HepG2 (cell line): ENCODE results near the gene HINFP. TPM values are rescaled to one million over a fixed set of nuclear protein-coding genes. Genes with fewer than 3 reads are reported as not detected.

Experiments used
- ATAC-seq: fragments of 200-7000 bp; cut with Tn5 transposase; 3 replicates; pipeline ENCODE4 v1.9.1; 2020; ENCODE audit warnings: mild to moderate bottlenecking, moderate library complexity
- BruUV-seq: library from RNA; stranded (reverse); fragments of 400-500 nt; replicated peaks from 2 replicates; lab custom pipeline; 2021; lab: Mats Ljungman, UMichigan
- CTCF ChIA-PET: fragments of 300-600 bp; formaldehyde crosslinking; extraction: SDS; loops from one replicate; lab custom pipeline; 2021; ENCODE audit warnings: low total read pairs, inconsistent platforms, low intra/inter-chr PET ratio; lab: Yijun Ruan, JAX
- POLR2A ChIA-PET: fragments of 350-600 bp; sonication (Branson Sonifier 250); formaldehyde crosslinking; loops from one replicate; lab custom pipeline; 2020; ENCODE audit warnings: antibody characterized with exemption, inconsistent platforms; lab: Yijun Ruan, JAX
- DNase-seq: peaks from one replicate; pipeline ENCODE4 v3.0.0-alpha.2; 2015; ENCODE audit warnings: low spot score
- FAIRE-seq: peaks from 3 replicates; lab custom pipeline; 2011; peaks lifted over from hg19 to GRCh38; lab: Jason Lieb, UNC
- H2AFZ ChIP-seq: one replicate; pipeline ENCODE4 v1.6.1; 2011; ENCODE audit warnings: low read length, inconsistent platforms
- H3K27ac ChIP-seq: fragments of 300-600 bp; 3 replicates; pipeline ENCODE4 v1.8.0; 2011; ENCODE audit warnings: mixed run types, mild to moderate bottlenecking, mixed read lengths, low read length, inconsistent platforms; ENCODE audit not compliant: insufficient read depth; ENCODE audit errors: extremely low read length
- H3K27me3 ChIP-seq, 2 experiments: fragments of 200-600 bp in 1 of 2; 2 replicates in 1 of 2; 3 replicates in 1 of 2; pipeline versions ENCODE4 v1.6.0 to v1.8.0; 2011; ENCODE audit warnings: low read length in 2 of 2, mild to moderate bottlenecking in 2 of 2, moderate library complexity in 2 of 2, inconsistent platforms in 1 of 2; ENCODE audit not compliant: insufficient read depth in 2 of 2, control insufficient read depth in 1 of 2
- H3K36me3 ChIP-seq, 2 experiments: fragments of 200-600 bp in 1 of 2; replicated peaks in 1 of 2; 2 replicates in 1 of 2; 3 replicates in 1 of 2; pipeline versions ENCODE4 v1.5.1 to v1.8.0; 2011; ENCODE audit warnings: low read length in 2 of 2, inconsistent platforms in 1 of 2; ENCODE audit not compliant: insufficient read depth in 2 of 2, control insufficient read depth in 1 of 2
- H3K4me1 ChIP-seq: 2 replicates; pipeline ENCODE4 v1.5.1; 2012; ENCODE audit warnings: low read length, inconsistent platforms; ENCODE audit not compliant: insufficient read depth
- H3K4me2 ChIP-seq: 2 replicates; pipeline ENCODE4 v1.6.0; 2011; ENCODE audit warnings: low read depth, low read length, inconsistent platforms
- H3K4me3 ChIP-seq, 3 experiments: fragments of 200-600 bp in 1 of 3; sonication (generic), shearing (Covaris generic) in 1 of 3; replicated peaks in 1 of 3; 2 replicates each; pipeline ENCODE4 v1.5.1; 2011 to 2016; ENCODE audit warnings: low read length in 3 of 3, inconsistent platforms in 2 of 3, low read depth in 2 of 3, mild to moderate bottlenecking in 2 of 3, control low read depth in 1 of 3, mixed read lengths in 1 of 3; ENCODE audit not compliant: insufficient read depth in 1 of 3
- H3K79me2 ChIP-seq: one replicate; pipeline ENCODE4 v1.6.1; 2011; ENCODE audit warnings: low read length, inconsistent platforms; ENCODE audit not compliant: insufficient read depth
- H3K9ac ChIP-seq: 2 replicates; pipeline ENCODE4 v1.6.0; 2011; ENCODE audit warnings: mild to moderate bottlenecking, low read depth, low read length, inconsistent platforms; ENCODE audit not compliant: insufficient read depth
- H3K9me3 ChIP-seq: 2 replicates; pipeline ENCODE4 v1.5.1; 2012; ENCODE audit warnings: mild to moderate bottlenecking, low read length
- H4K20me1 ChIP-seq: 2 replicates; pipeline ENCODE4 v1.6.0; 2011; ENCODE audit warnings: inconsistent platforms, mild to moderate bottlenecking, low read length, moderate library complexity; ENCODE audit not compliant: insufficient read depth
- CENPT ChIP-seq: sonication (generic); formaldehyde crosslinking; IDR thresholded peaks from 2 replicates; pipeline ENCODE4 v1.8.0; 2022; ENCODE audit warnings: low read depth, mild to moderate bottlenecking, moderate library complexity, missing genetic modification reagents
- NCOA1 ChIP-seq: sonication (generic); formaldehyde crosslinking; IDR thresholded peaks from 2 replicates; pipeline ENCODE4 v1.9.0; 2021; ENCODE audit warnings: missing genetic modification reagents
- XRCC5 ChIP-seq: fragments of 200-400 bp; formaldehyde crosslinking; optimal IDR thresholded peaks from 2 replicates; pipeline ENCODE3; 2017; ENCODE audit warnings: mild to moderate bottlenecking, low read length
- ZIK1 ChIP-seq: sonication (generic); formaldehyde crosslinking; IDR thresholded peaks from 2 replicates; pipeline ENCODE4 v1.5.0; 2020; ENCODE audit warnings: mild to moderate bottlenecking, low read depth, missing genetic modification reagents, borderline replicate concordance
- ZNF501 ChIP-seq: sonication (generic); formaldehyde crosslinking; IDR thresholded peaks from 2 replicates; pipeline ENCODE4 v1.5.1; 2020; ENCODE audit warnings: mild to moderate bottlenecking, moderate library complexity, missing genetic modification reagents
- ZNF564 ChIP-seq: sonication (generic); formaldehyde crosslinking; IDR thresholded peaks from 2 replicates; pipeline ENCODE4 v1.8.1; 2023; ENCODE audit warnings: mild to moderate bottlenecking, missing genetic modification reagents
- ZNF83 ChIP-seq: sonication (generic); formaldehyde crosslinking; IDR thresholded peaks from 2 replicates; pipeline ENCODE4 v1.4.0; 2020; ENCODE audit warnings: missing genetic modification reagents, mild to moderate bottlenecking, borderline replicate concordance
- ZSCAN21 ChIP-seq: sonication (generic); formaldehyde crosslinking; IDR thresholded peaks from 2 replicates; pipeline ENCODE4 v1.8.0; 2022; ENCODE audit warnings: mild to moderate bottlenecking, missing genetic modification reagents, moderate library complexity, borderline replicate concordance
- ZSCAN22 ChIP-seq: sonication (generic); formaldehyde crosslinking; IDR thresholded peaks from 2 replicates; pipeline ENCODE4 v1.4.0; 2020; ENCODE audit warnings: mild to moderate bottlenecking, missing genetic modification reagents
- WGBS: methylation state at CpG from one replicate; pipeline ENCODE4 v1.1.6; 2017; ENCODE audit warnings: low lambda C conversion rate; 5-methylcytosine and 5-hydroxymethylcytosine counted together
- in situ Hi-C: cut with HindIII; loops from 2 replicates; pipeline ENCODE4 v1.10.0; 2017; ENCODE audit warnings: low pct_unique_long_range_greater_than_20kb; ENCODE audit not compliant: extremely low pct_ligation_motif_present
- intact Hi-C: fragments of 100-400 bp; cut with micrococcal nuclease; formaldehyde crosslinking; loops from one replicate; pipeline ENCODE4 v1.10.0; 2022; ENCODE audit not compliant: unreplicated experiment
- polyA plus RNA-seq, 8 experiments: library from polyadenylated mRNA; depleted of rRNA in 3 of 8; stranded (reverse) in 7 of 8; unstranded in 1 of 8; fragments of >200 nt; fragmentation: Illumina TruSeq in 4 of 8; extraction: Trizol in 4 of 8; gene quantifications; 2 replicates each; pipeline versions ENCODE4 v1.2.1 to v1.2.3, GENCODE V29; 2011 to 2016; ENCODE audit warnings: low read depth in 4 of 8, missing spikeins in 1 of 8, mixed read lengths in 1 of 8; ENCODE audit not compliant: insufficient read depth in 1 of 8
- total RNA-seq, 5 experiments: library from RNA; depleted of rRNA; stranded (reverse); fragments of >200 nt; fragmentation: Illumina TruSeq; extraction: Trizol; gene quantifications; 2 replicates each; pipeline ENCODE4 v1.2.3, GENCODE V29; 2016; ENCODE audit warnings: low read depth in 1 of 5
- TF ChIP-seq, protein P1 (sequence below): sonication (generic); formaldehyde crosslinking; IDR thresholded peaks from 2 replicates; pipeline ENCODE4 v1.5.1; 2020; ENCODE audit warnings: mild to moderate bottlenecking, missing genetic modification reagents, borderline replicate concordance
- TF ChIP-seq, protein P2 (sequence below), 2 experiments: fragments of 450-650 bp in 1 of 2; sonication (generic) in 1 of 2; formaldehyde crosslinking; IDR thresholded peaks; 2 replicates each; pipeline versions ENCODE4 v1.5.0 to v1.8.0; 2020 to 2022; ENCODE audit warnings: mild to moderate bottlenecking in 1 of 2, missing genetic modification reagents in 1 of 2
- TF ChIP-seq, protein P3 (sequence below): sonication (generic); formaldehyde crosslinking; IDR thresholded peaks from 2 replicates; pipeline ENCODE4 v1.8.1; 2023; ENCODE audit warnings: mild to moderate bottlenecking, missing genetic modification reagents, borderline replicate concordance

HINFP gene
- total and polyA plus RNA-seq, 2 of the 13 experiments (the other 11 are each of a cell fraction or from before 2014, with no cell fraction given) = 15.1 to 21.4 TPM

DNA sequence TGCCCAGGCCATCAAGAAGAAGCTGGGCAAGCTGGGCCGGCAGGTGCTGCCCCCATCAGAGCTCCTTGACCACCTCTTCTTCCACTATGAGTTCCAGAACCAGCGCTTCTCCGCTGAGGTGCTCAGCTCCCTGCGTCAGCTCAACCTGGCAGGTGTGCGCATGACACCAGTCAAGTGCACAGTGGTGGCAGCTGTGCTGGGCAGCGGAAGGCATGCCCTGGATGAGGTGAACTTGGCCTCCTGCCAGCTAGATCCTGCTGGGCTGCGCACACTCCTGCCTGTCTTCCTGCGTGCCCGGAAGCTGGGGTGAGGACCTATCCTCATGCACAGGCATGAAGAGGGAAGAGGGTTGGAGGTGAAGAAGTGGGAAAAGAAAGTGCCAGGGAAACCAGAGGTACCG lies 58.6 kb downstream of the HINFP start (continued):
- TF ChIP-seq, protein P1, sequence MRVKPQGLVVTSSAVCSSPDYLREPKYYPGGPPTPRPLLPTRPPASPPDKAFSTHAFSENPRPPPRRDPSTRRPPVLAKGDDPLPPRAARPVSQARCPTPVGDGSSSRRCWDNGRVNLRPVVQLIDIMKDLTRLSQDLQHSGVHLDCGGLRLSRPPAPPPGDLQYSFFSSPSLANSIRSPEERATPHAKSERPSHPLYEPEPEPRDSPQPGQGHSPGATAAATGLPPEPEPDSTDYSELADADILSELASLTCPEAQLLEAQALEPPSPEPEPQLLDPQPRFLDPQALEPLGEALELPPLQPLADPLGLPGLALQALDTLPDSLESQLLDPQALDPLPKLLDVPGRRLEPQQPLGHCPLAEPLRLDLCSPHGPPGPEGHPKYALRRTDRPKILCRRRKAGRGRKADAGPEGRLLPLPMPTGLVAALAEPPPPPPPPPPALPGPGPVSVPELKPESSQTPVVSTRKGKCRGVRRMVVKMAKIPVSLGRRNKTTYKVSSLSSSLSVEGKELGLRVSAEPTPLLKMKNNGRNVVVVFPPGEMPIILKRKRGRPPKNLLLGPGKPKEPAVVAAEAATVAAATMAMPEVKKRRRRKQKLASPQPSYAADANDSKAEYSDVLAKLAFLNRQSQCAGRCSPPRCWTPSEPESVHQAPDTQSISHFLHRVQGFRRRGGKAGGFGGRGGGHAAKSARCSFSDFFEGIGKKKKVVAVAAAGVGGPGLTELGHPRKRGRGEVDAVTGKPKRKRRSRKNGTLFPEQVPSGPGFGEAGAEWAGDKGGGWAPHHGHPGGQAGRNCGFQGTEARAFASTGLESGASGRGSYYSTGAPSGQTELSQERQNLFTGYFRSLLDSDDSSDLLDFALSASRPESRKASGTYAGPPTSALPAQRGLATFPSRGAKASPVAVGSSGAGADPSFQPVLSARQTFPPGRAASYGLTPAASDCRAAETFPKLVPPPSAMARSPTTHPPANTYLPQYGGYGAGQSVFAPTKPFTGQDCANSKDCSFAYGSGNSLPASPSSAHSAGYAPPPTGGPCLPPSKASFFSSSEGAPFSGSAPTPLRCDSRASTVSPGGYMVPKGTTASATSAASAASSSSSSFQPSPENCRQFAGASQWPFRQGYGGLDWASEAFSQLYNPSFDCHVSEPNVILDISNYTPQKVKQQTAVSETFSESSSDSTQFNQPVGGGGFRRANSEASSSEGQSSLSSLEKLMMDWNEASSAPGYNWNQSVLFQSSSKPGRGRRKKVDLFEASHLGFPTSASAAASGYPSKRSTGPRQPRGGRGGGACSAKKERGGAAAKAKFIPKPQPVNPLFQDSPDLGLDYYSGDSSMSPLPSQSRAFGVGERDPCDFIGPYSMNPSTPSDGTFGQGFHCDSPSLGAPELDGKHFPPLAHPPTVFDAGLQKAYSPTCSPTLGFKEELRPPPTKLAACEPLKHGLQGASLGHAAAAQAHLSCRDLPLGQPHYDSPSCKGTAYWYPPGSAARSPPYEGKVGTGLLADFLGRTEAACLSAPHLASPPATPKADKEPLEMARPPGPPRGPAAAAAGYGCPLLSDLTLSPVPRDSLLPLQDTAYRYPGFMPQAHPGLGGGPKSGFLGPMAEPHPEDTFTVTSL = no peak
- TF ChIP-seq XRCC5 = no peak
- TF ChIP-seq, all 625 proteins: peak for 0

DNA sequence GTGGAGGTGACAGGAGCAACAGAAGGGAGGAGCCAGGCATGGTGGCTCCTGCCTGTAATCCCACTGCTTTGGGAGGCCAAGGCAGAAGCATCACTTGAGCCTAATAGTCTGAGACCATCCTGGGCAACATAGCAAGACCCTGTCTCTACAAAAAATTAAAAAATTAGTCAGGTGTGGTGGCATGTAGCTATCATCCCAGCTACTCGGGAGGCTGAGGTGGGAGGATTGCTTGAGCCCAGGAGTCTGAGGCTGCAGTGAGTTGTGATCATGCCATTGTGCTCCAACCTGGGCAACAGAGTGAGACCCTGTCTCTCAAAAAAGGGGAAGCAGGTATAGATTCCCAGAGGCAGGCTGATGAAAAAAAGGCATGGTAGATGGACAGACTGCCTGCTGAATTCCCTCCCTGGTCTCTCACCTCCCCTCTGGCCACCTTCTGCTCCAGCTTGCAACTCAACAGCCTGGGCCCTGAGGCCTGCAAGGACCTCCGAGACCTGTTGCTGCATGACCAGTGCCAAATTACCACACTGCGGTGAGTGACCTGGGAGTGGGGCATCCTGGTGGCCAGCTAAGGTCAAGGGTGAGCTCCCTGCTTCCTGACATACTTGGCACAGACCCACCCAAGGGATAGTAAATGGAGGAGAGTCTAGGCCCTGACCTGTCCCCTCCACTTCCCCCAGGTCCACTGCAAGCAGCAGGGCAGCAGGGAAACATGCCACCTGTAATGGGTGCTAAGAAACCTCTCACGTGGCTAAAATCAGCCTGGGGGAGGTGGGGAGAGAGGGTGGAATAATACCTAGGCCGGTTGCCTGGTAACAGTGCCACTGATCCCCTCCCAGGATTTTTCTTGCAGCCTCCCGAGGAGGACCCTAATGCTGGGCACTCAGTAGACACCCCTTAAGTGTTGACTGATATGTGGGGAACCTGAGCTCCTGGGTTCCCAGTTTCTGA lies 59.6 kb downstream of the HINFP start:
- H3K79me2 ChIP-seq = no peaks in the 10 kb centered on the region
- H3K9me3 ChIP-seq = no peaks in the 10 kb centered on the region
- H4K20me1 ChIP-seq = no peaks in the 10 kb centered on the region
- CTCF ChIA-PET = no interaction called here
- no peak overlapping the region for H2AFZ ChIP-seq
- no peak overlapping the region for H3K27ac ChIP-seq
- no peaks in the 10 kb centered on the region for H3K27me3 ChIP-seq
- DNase-seq (no peak), FAIRE-seq (no peak), ATAC-seq (no peak)
- BruUV-seq = no TSS peak
- WGBS = 95% methylated on average over 4 of the region's 6 CpGs
- H3K9ac ChIP-seq = no peak overlapping the region
- POLR2A ChIA-PET = interaction anchor here (0.9 to 2.6 kb wide), 2 partner anchors 12 to 96 kb away, joined by 3 to 11 read pairs; partner anchors contain the start of gene HMBS
- H3K4me3 ChIP-seq = no peak overlapping the region
- in situ Hi-C loops = no loop called here
- no peak overlapping the region for H3K4me2 ChIP-seq
- peaks cover 10% of the 10 kb centered on the region for H3K4me1 ChIP-seq
- intact Hi-C loops = no loop called here
- H3K36me3 ChIP-seq = peaks cover 3% of the 10 kb centered on the region in 2 experiments; a peak in 1 of 5 replicates
- TF ChIP-seq CENPT (CRISPR knock-in tag) (no peak), ZNF501 (CRISPR knock-in tag) (no peak), ZSCAN21 (no peak), NCOA1 (CRISPR knock-in tag) (no peak), ZSCAN22 (CRISPR knock-in tag) (no peak), ZNF83 (no peak), ZNF564 (CRISPR knock-in tag) (no peak), ZIK1 (no peak)
- TF ChIP-seq, protein P2, sequence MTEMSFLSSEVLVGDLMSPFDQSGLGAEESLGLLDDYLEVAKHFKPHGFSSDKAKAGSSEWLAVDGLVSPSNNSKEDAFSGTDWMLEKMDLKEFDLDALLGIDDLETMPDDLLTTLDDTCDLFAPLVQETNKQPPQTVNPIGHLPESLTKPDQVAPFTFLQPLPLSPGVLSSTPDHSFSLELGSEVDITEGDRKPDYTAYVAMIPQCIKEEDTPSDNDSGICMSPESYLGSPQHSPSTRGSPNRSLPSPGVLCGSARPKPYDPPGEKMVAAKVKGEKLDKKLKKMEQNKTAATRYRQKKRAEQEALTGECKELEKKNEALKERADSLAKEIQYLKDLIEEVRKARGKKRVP (CRISPR knock-in tag; IDR thresholded peaks at IDR 0.05) = no peak
- TF ChIP-seq, protein P3, sequence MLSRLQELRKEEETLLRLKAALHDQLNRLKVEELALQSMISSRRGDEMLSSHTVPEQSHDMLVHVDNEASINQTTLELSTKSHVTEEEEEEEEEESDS (CRISPR knock-in tag) = no peak
